GM23338 (cell line): ENCODE data around the gene KCNK3. TPM values are rescaled to one million over a fixed set of nuclear protein-coding genes. Genes with fewer than 3 reads are reported as not detected.

Experiments used
- ATAC-seq: fragments of 200-7000 bp; cut with Tn5 transposase; 3 replicates; pipeline ENCODE4 v1.9.1; 2020
- DNase-seq: peaks from one replicate; pipeline ENCODE4 v3.0.0-alpha.2; 2015; ENCODE audit warnings: low spot score
- H2AFZ ChIP-seq: fragments of 200-600 bp; sonication (generic); 2 replicates; pipeline ENCODE4 v1.8.0; 2016; ENCODE audit warnings: antibody characterized with exemption, mild to moderate bottlenecking, moderate library complexity
- H3F3A ChIP-seq: fragments of 200-600 bp; sonication (generic); replicated peaks from 2 replicates; pipeline ENCODE4 v1.8.0; 2017; ENCODE audit warnings: antibody characterized with exemption, mixed run types, low read depth
- H3K27ac ChIP-seq: fragments of 200-600 bp; sonication (generic); 2 replicates; pipeline ENCODE4 v1.6.1; 2016; ENCODE audit warnings: low read depth
- H3K27me3 ChIP-seq: fragments of 200-600 bp; sonication (generic); 2 replicates; pipeline ENCODE4 v1.8.0; 2016; ENCODE audit warnings: mild to moderate bottlenecking, mixed run types, moderate library complexity; ENCODE audit not compliant: insufficient read depth
- H3K36me3 ChIP-seq: fragments of 200-600 bp; sonication (generic); 2 replicates; pipeline ENCODE4 v1.8.0; 2016; ENCODE audit warnings: mild to moderate bottlenecking; ENCODE audit not compliant: insufficient read depth
- H3K4me1 ChIP-seq: fragments of 200-600 bp; sonication (generic); 2 replicates; pipeline ENCODE4 v1.8.0; 2016; ENCODE audit warnings: mild to moderate bottlenecking, moderate library complexity; ENCODE audit not compliant: insufficient read depth
- H3K4me2 ChIP-seq: fragments of 200-600 bp; sonication (generic); 2 replicates; pipeline ENCODE4 v1.7.1; 2017; ENCODE audit warnings: mixed run types
- H3K4me3 ChIP-seq: fragments of 200-600 bp; sonication (generic); 2 replicates; pipeline ENCODE4 v1.6.1; 2016; ENCODE audit warnings: mixed run types
- H3K79me2 ChIP-seq: fragments of 200-600 bp; sonication (generic); replicated peaks from 2 replicates; pipeline ENCODE4 v1.8.0; 2017; ENCODE audit warnings: mild to moderate bottlenecking; ENCODE audit not compliant: insufficient read depth
- H3K9me2 ChIP-seq: fragments of 200-600 bp; sonication (generic); 2 replicates; pipeline ENCODE4 v1.8.0; 2017; ENCODE audit not compliant: insufficient read depth
- H4K20me1 ChIP-seq: fragments of 200-600 bp; sonication (generic); replicated peaks from 2 replicates; pipeline ENCODE4 v1.8.0; 2017; ENCODE audit warnings: mild to moderate bottlenecking; ENCODE audit not compliant: insufficient read depth
- H3K27ac Mint-ChIP-seq: 2 replicates; pipeline ENCODE4 v1.8.0; 2020; ENCODE audit warnings: inconsistent platforms, mild to moderate bottlenecking, moderate library complexity, mixed read lengths
- H3K27me3 Mint-ChIP-seq: 3 replicates; pipeline ENCODE4 v1.8.0; 2022; ENCODE audit warnings: low read depth, mild to moderate bottlenecking, moderate library complexity, mixed read lengths, inconsistent platforms; ENCODE audit not compliant: insufficient read depth, poor library complexity
- H3K36me3 Mint-ChIP-seq: 3 replicates; pipeline ENCODE4 v1.8.0; 2021; ENCODE audit warnings: low read depth, mild to moderate bottlenecking, inconsistent platforms, moderate library complexity, mixed read lengths
- H3K4me1 Mint-ChIP-seq: 3 replicates; pipeline ENCODE4 v1.8.0; 2020; ENCODE audit warnings: mild to moderate bottlenecking, inconsistent platforms, mixed read lengths
- H3K4me3 Mint-ChIP-seq: 3 replicates; pipeline ENCODE4 v1.8.0; 2021; ENCODE audit warnings: moderate library complexity, mild to moderate bottlenecking, inconsistent platforms, mixed read lengths
- H3K9me3 Mint-ChIP-seq: 3 replicates; pipeline ENCODE4 v1.8.0; 2020; ENCODE audit warnings: moderate library complexity, mild to moderate bottlenecking, inconsistent platforms, mixed read lengths
- CREB1 ChIP-seq: fragments of 250-450 bp; sonication (Bioruptor Pico); IDR thresholded peaks from 2 replicates; pipeline ENCODE4 v1.5.0; 2020; ENCODE audit warnings: low read depth, mild to moderate bottlenecking, moderate library complexity
- EZH2 ChIP-seq: fragments of 200-600 bp; sonication (generic); IDR thresholded peaks from one replicate; pipeline ENCODE4 v1.8.0; 2017; ENCODE audit warnings: antibody characterized with exemption, mild to moderate bottlenecking, low read depth; ENCODE audit not compliant: unreplicated experiment
- EZH2phosphoT487 ChIP-seq: fragments of 200-600 bp; sonication (generic); IDR thresholded peaks from one replicate; pipeline ENCODE4 v1.8.1; 2018; ENCODE audit warnings: antibody characterized with exemption; ENCODE audit not compliant: unreplicated experiment
- JUNB ChIP-seq: IDR thresholded peaks from one replicate; pipeline ENCODE4 v1.6.1; 2016; ENCODE audit warnings: antibody characterized with exemption; ENCODE audit not compliant: unreplicated experiment
- NANOG ChIP-seq: IDR thresholded peaks from 2 replicates; pipeline ENCODE4 v1.6.1; 2016; ENCODE audit warnings: antibody characterized with exemption, borderline replicate concordance
- POLR2AphosphoS5 ChIP-seq: IDR thresholded peaks from 2 replicates; pipeline ENCODE4 v1.6.1; 2016; ENCODE audit warnings: antibody characterized with exemption, low read depth
- STAT1 ChIP-seq: IDR thresholded peaks from one replicate; pipeline ENCODE4 v1.6.1; 2016; ENCODE audit warnings: antibody characterized with exemption; ENCODE audit not compliant: unreplicated experiment
- ZNF114 ChIP-seq: fragments of 250-450 bp; sonication (Bioruptor Pico); IDR thresholded peaks from 2 replicates; pipeline ENCODE4 v1.5.0; 2020; ENCODE audit warnings: mild to moderate bottlenecking, moderate library complexity
- ZNF331 ChIP-seq: fragments of 250-450 bp; sonication (Bioruptor Pico); IDR thresholded peaks from 2 replicates; pipeline ENCODE4 v1.5.0; 2020; ENCODE audit warnings: low read depth, mild to moderate bottlenecking, moderate library complexity
- polyA plus RNA-seq: library from polyadenylated mRNA; unstranded; fragments of >200 nt; fragmentation: Nextera tagmentation; extraction: Ambion mirVana; gene quantifications from 2 replicates; pipeline ENCODE4 v1.2.1, GENCODE V29; 2016
- total RNA-seq: library from RNA; depleted of rRNA; stranded (reverse); fragments of >200 nt; shearing (Covaris generic); gene quantifications from 2 replicates; pipeline ENCODE4 v1.2.3, GENCODE V29; 2014
- TF ChIP-seq, protein P1 (sequence below): IDR thresholded peaks from 2 replicates; pipeline ENCODE4 v1.6.1; 2016; ENCODE audit warnings: antibody characterized with exemption
- TF ChIP-seq, protein P2 (sequence below), 2 experiments: fragments of 200-600 bp in 1 of 2; sonication (generic) in 1 of 2; conservative IDR thresholded peaks; 2 replicates each; pipeline versions ENCODE4 v1.5.1 to v1.6.1; 2016 to 2017; ENCODE audit warnings: antibody characterized with exemption in 2 of 2, low read depth in 2 of 2, mild to moderate bottlenecking in 2 of 2, moderate library complexity in 1 of 2
- TF ChIP-seq, protein P3 (sequence below): IDR thresholded peaks from one replicate; pipeline ENCODE4 v1.6.1; 2018; ENCODE audit warnings: antibody characterized with exemption; ENCODE audit not compliant: unreplicated experiment
- TF ChIP-seq, protein P4 (sequence below): fragments of 250-450 bp; sonication (Bioruptor Pico); IDR thresholded peaks from 2 replicates; pipeline ENCODE4 v1.5.0; 2020; ENCODE audit warnings: mild to moderate bottlenecking, moderate library complexity

Gene KCNK3
- total and polyA plus RNA-seq, 2 experiments from 2014 or later = not detected

DNA sequence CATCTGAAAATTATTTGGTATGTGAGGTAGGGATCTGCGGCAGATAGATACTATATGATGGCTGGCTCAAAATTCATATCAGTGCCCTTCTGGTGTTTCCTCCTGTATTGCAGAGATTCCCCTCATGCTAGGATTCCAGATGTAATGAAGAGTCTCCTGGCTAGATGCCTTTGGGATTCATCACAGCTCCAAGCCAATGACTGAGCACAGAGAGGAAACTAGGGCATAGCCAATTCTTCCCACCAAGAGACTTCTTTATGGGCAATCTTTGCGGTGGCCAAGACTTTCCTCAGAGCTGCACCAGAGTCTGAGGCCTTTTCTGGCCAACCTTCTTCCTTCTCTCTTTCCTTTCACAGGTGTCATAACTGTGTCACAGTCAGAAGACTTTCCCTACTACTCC is 25.9 kb upstream of the KCNK3 start:
- no peaks in the 10 kb centered on the region for H3K27me3 ChIP-seq
- no peak overlapping the region for H3K4me3 Mint-ChIP-seq
- H3K36me3 Mint-ChIP-seq = no peaks in the 10 kb centered on the region
- H3K4me1 Mint-ChIP-seq = no peaks in the 10 kb centered on the region; the same call in none of the 3 replicates
- no peaks in the 10 kb centered on the region for H3K36me3 ChIP-seq
- no peaks in the 10 kb centered on the region for H3K9me2 ChIP-seq
- H4K20me1 ChIP-seq = no peaks in the 10 kb centered on the region
- no peak for TF ChIP-seq EZH2
- no peak for TF ChIP-seq STAT1
- TF ChIP-seq EZH2phosphoT487 = no peak
- no peak for TF ChIP-seq POLR2AphosphoS5
- TF ChIP-seq ZNF114 = no peak
- TF ChIP-seq, protein P1, sequence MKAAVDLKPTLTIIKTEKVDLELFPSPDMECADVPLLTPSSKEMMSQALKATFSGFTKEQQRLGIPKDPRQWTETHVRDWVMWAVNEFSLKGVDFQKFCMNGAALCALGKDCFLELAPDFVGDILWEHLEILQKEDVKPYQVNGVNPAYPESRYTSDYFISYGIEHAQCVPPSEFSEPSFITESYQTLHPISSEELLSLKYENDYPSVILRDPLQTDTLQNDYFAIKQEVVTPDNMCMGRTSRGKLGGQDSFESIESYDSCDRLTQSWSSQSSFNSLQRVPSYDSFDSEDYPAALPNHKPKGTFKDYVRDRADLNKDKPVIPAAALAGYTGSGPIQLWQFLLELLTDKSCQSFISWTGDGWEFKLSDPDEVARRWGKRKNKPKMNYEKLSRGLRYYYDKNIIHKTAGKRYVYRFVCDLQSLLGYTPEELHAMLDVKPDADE = no peak
- no peak for TF ChIP-seq ZNF331
- TF ChIP-seq, protein P2, sequence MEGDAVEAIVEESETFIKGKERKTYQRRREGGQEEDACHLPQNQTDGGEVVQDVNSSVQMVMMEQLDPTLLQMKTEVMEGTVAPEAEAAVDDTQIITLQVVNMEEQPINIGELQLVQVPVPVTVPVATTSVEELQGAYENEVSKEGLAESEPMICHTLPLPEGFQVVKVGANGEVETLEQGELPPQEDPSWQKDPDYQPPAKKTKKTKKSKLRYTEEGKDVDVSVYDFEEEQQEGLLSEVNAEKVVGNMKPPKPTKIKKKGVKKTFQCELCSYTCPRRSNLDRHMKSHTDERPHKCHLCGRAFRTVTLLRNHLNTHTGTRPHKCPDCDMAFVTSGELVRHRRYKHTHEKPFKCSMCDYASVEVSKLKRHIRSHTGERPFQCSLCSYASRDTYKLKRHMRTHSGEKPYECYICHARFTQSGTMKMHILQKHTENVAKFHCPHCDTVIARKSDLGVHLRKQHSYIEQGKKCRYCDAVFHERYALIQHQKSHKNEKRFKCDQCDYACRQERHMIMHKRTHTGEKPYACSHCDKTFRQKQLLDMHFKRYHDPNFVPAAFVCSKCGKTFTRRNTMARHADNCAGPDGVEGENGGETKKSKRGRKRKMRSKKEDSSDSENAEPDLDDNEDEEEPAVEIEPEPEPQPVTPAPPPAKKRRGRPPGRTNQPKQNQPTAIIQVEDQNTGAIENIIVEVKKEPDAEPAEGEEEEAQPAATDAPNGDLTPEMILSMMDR (conservative IDR thresholded peaks at IDR 0.05; ENCODE audit: low read depth in 2 of 2) = no peak
- TF ChIP-seq JUNB = no peak
- TF ChIP-seq CREB1 (CRISPR knock-in tag) = no peak
- TF ChIP-seq, protein P3, sequence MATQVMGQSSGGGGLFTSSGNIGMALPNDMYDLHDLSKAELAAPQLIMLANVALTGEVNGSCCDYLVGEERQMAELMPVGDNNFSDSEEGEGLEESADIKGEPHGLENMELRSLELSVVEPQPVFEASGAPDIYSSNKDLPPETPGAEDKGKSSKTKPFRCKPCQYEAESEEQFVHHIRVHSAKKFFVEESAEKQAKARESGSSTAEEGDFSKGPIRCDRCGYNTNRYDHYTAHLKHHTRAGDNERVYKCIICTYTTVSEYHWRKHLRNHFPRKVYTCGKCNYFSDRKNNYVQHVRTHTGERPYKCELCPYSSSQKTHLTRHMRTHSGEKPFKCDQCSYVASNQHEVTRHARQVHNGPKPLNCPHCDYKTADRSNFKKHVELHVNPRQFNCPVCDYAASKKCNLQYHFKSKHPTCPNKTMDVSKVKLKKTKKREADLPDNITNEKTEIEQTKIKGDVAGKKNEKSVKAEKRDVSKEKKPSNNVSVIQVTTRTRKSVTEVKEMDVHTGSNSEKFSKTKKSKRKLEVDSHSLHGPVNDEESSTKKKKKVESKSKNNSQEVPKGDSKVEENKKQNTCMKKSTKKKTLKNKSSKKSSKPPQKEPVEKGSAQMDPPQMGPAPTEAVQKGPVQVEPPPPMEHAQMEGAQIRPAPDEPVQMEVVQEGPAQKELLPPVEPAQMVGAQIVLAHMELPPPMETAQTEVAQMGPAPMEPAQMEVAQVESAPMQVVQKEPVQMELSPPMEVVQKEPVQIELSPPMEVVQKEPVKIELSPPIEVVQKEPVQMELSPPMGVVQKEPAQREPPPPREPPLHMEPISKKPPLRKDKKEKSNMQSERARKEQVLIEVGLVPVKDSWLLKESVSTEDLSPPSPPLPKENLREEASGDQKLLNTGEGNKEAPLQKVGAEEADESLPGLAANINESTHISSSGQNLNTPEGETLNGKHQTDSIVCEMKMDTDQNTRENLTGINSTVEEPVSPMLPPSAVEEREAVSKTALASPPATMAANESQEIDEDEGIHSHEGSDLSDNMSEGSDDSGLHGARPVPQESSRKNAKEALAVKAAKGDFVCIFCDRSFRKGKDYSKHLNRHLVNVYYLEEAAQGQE = no peak
- no peak for TF ChIP-seq NANOG
- TF ChIP-seq, protein P4, sequence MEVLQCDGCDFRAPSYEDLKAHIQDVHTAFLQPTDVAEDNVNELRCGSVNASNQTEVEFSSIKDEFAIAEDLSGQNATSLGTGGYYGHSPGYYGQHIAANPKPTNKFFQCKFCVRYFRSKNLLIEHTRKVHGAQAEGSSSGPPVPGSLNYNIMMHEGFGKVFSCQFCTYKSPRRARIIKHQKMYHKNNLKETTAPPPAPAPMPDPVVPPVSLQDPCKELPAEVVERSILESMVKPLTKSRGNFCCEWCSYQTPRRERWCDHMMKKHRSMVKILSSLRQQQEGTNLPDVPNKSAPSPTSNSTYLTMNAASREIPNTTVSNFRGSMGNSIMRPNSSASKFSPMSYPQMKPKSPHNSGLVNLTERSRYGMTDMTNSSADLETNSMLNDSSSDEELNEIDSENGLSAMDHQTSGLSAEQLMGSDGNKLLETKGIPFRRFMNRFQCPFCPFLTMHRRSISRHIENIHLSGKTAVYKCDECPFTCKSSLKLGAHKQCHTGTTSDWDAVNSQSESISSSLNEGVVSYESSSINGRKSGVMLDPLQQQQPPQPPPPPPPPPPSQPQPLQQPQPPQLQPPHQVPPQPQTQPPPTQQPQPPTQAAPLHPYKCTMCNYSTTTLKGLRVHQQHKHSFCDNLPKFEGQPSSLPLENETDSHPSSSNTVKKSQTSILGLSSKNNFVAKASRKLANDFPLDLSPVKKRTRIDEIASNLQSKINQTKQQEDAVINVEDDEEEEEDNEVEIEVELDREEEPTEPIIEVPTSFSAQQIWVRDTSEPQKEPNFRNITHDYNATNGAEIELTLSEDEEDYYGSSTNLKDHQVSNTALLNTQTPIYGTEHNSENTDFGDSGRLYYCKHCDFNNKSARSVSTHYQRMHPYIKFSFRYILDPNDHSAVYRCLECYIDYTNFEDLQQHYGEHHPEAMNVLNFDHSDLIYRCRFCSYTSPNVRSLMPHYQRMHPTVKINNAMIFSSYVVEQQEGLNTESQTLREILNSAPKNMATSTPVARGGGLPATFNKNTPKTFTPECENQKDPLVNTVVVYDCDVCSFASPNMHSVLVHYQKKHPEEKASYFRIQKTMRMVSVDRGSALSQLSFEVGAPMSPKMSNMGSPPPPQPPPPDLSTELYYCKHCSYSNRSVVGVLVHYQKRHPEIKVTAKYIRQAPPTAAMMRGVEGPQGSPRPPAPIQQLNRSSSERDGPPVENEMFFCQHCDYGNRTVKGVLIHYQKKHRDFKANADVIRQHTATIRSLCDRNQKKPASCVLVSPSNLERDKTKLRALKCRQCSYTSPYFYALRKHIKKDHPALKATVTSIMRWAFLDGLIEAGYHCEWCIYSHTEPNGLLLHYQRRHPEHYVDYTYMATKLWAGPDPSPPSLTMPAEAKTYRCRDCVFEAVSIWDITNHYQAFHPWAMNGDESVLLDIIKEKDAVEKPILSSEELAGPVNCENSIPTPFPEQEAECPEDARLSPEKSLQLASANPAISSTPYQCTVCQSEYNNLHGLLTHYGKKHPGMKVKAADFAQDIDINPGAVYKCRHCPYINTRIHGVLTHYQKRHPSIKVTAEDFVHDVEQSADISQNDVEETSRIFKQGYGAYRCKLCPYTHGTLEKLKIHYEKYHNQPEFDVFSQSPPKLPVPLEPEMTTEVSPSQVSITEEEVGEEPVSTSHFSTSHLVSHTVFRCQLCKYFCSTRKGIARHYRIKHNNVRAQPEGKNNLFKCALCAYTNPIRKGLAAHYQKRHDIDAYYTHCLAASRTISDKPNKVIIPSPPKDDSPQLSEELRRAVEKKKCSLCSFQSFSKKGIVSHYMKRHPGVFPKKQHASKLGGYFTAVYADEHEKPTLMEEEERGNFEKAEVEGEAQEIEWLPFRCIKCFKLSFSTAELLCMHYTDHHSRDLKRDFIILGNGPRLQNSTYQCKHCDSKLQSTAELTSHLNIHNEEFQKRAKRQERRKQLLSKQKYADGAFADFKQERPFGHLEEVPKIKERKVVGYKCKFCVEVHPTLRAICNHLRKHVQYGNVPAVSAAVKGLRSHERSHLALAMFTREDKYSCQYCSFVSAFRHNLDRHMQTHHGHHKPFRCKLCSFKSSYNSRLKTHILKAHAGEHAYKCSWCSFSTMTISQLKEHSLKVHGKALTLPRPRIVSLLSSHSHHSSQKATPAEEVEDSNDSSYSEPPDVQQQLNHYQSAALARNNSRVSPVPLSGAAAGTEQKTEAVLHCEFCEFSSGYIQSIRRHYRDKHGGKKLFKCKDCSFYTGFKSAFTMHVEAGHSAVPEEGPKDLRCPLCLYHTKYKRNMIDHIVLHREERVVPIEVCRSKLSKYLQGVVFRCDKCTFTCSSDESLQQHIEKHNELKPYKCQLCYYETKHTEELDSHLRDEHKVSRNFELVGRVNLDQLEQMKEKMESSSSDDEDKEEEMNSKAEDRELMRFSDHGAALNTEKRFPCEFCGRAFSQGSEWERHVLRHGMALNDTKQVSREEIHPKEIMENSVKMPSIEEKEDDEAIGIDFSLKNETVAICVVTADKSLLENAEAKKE (CRISPR knock-in tag) = no peak
- H3K4me2 ChIP-seq = no peak overlapping the region
- no peaks in the 10 kb centered on the region for H3K4me1 ChIP-seq
- no peak overlapping the region for H3K27ac Mint-ChIP-seq
- H3K79me2 ChIP-seq = no peaks in the 10 kb centered on the region
- 0 out of 3 replicates have a peak, but pooled peaks cover 4% of the 10 kb centered on the region for H3K9me3 Mint-ChIP-seq
- ATAC-seq (no peak), DNase-seq (no peak)
- H3K27me3 Mint-ChIP-seq = peaks cover 2% of the 10 kb centered on the region
- H2AFZ ChIP-seq = no peak overlapping the region
- no peaks in the 10 kb centered on the region for H3F3A ChIP-seq
- no peak overlapping the region for H3K27ac ChIP-seq
- no peak overlapping the region for H3K4me3 ChIP-seq
